GM12878 (cell line): ENCODE results near the gene COL25A1. TPM values are rescaled to one million over a fixed set of nuclear protein-coding genes. Genes with fewer than 3 reads are reported as not detected.

ENCODE experiments used
- ATAC-seq: fragments of 200-7000 bp; cut with Tn5 transposase; 3 replicates; pipeline ENCODE4 v1.9.1; 2020; ENCODE audit warnings: mild to moderate bottlenecking, moderate library complexity
- BruUV-seq: library from RNA; stranded (reverse); fragments of 400-500 nt; replicated peaks from 2 replicates; lab custom pipeline; 2021; lab: Mats Ljungman, UMichigan
- CTCF ChIA-PET: fragments of 300-600 bp; sonication (Branson Sonifier 250); formaldehyde crosslinking; extraction: SDS; loops from one replicate; lab custom pipeline; 2021; ENCODE audit warnings: inconsistent platforms; lab: Yijun Ruan, JAX
- POLR2A ChIA-PET: fragments of 350-600 bp; formaldehyde crosslinking; extraction: SDS; loops from one replicate; lab custom pipeline; 2021; ENCODE audit warnings: inconsistent platforms; lab: Charles Lee
- RAD21 ChIA-PET: fragments of 300-600 bp; sonication (Branson Sonifier 250); formaldehyde crosslinking; loops from one replicate; lab custom pipeline; 2023; ENCODE audit warnings: antibody characterized with exemption; ENCODE audit not compliant: unreplicated experiment; lab: Charles Lee
- SMC1A ChIA-PET: fragments of 300-600 bp; sonication (Branson Sonifier 250); formaldehyde crosslinking; loops from one replicate; lab custom pipeline; 2023; ENCODE audit not compliant: unreplicated experiment, uncharacterized antibody; lab: Charles Lee
- DNase-seq: peaks from one replicate; pipeline ENCODE4 v3.0.0-alpha.2; 2011; ENCODE audit warnings: low read depth, low spot score
- FAIRE-seq: peaks from 3 replicates; lab custom pipeline; 2011; peaks lifted over from hg19 to GRCh38; lab: Jason Lieb, UNC
- H2AFZ ChIP-seq: 2 replicates; pipeline ENCODE4 v1.6.0; 2011; ENCODE audit warnings: low read depth, low read length, control low read depth; ENCODE audit not compliant: control insufficient read depth
- H3K27ac ChIP-seq: 2 replicates; pipeline ENCODE4 v1.5.1; 2011; ENCODE audit warnings: control low read depth; ENCODE audit not compliant: control insufficient read depth, insufficient read depth
- H3K27me3 ChIP-seq, 2 experiments: replicated peaks in 1 of 2; 2 replicates each; pipeline versions ENCODE4 v1.6.0 to v1.6.1; 2011; ENCODE audit warnings: low read length in 1 of 2; ENCODE audit not compliant: control insufficient read depth in 2 of 2, insufficient read depth in 2 of 2
- H3K36me3 ChIP-seq, 2 experiments: 2 replicates each; pipeline ENCODE4 v1.5.1; 2011; ENCODE audit warnings: low read length in 1 of 2; ENCODE audit not compliant: control insufficient read depth in 2 of 2, insufficient read depth in 2 of 2
- H3K4me1 ChIP-seq: 2 replicates; pipeline ENCODE4 v1.6.1; 2011; ENCODE audit warnings: mild to moderate bottlenecking, low read length, moderate library complexity, mixed read lengths; ENCODE audit not compliant: control insufficient read depth, insufficient read depth
- H3K4me2 ChIP-seq: 2 replicates; pipeline ENCODE4 v1.6.0; 2011; ENCODE audit warnings: control low read depth; ENCODE audit not compliant: control insufficient read depth, insufficient read depth
- H3K4me3 ChIP-seq: fragments of 200-600 bp; sonication (generic); 2 replicates; pipeline ENCODE4 v1.5.1; 2016
- H3K79me2 ChIP-seq: 2 replicates; pipeline ENCODE4 v1.6.0; 2011; ENCODE audit warnings: low read length; ENCODE audit not compliant: control insufficient read depth, insufficient read depth
- H3K9ac ChIP-seq: 2 replicates; pipeline ENCODE4 v1.8.0; 2011; ENCODE audit warnings: low read length, control low read depth, mixed read lengths; ENCODE audit not compliant: control insufficient read depth, insufficient read depth
- H3K9me3 ChIP-seq: replicated peaks from 3 replicates; pipeline ENCODE4 v1.5.1; 2011; ENCODE audit warnings: mild to moderate bottlenecking, low read length; ENCODE audit not compliant: control insufficient read depth, insufficient read depth
- H4K20me1 ChIP-seq: 2 replicates; pipeline ENCODE4 v1.6.0; 2011; ENCODE audit not compliant: control insufficient read depth, insufficient read depth
- BRCA1 ChIP-seq: IDR thresholded peaks from 2 replicates; pipeline ENCODE4 v1.6.1; 2011; ENCODE audit warnings: low read depth, low read length, improper control_type of control experiment
- CTCF ChIP-seq, 3 experiments: IDR thresholded peaks in 2 of 3; conservative IDR thresholded peaks in 1 of 3; 2 replicates each; pipeline ENCODE4 v1.5.1; 2011; ENCODE audit warnings: low read depth in 3 of 3, low read length in 3 of 3, mild to moderate bottlenecking in 3 of 3, control low read depth in 2 of 3, moderate library complexity in 2 of 3, inconsistent platforms in 1 of 3, mixed read lengths in 1 of 3; ENCODE audit not compliant: control insufficient read depth in 2 of 3, insufficient read depth in 1 of 3; ENCODE audit errors: extremely low read depth in 1 of 3
- EP300 ChIP-seq, 2 experiments: fragments of 150-350 bp in 1 of 2; IDR thresholded peaks; 2 replicates each; pipeline ENCODE4 v1.6.1; 2011 to 2012; ENCODE audit warnings: low read depth in 2 of 2, low read length in 2 of 2, borderline replicate concordance in 1 of 2, improper control_type of control experiment in 1 of 2, inconsistent platforms in 1 of 2; ENCODE audit not compliant: control insufficient read depth in 1 of 2
- IKZF2 ChIP-seq, 2 experiments: fragments of 450-650 bp; IDR thresholded peaks; 2 replicates each; pipeline ENCODE4 v1.6.1; 2017; ENCODE audit warnings: mild to moderate bottlenecking in 2 of 2, moderate library complexity in 2 of 2
- KDM1A ChIP-seq: fragments of 200-600 bp; sonication (generic); IDR thresholded peaks from 2 replicates; pipeline ENCODE4 v1.6.1; 2016; ENCODE audit warnings: borderline replicate concordance
- MLLT1 ChIP-seq: fragments of 450-650 bp; IDR thresholded peaks from 2 replicates; pipeline ENCODE4 v1.6.1; 2016; ENCODE audit warnings: mild to moderate bottlenecking
- POLR2A ChIP-seq: IDR thresholded peaks from 2 replicates; pipeline ENCODE4 v1.6.1; 2011; ENCODE audit warnings: low read depth, mild to moderate bottlenecking, low read length
- SIX5 ChIP-seq: IDR thresholded peaks from 2 replicates; pipeline ENCODE4 v1.6.1; 2011; ENCODE audit warnings: mild to moderate bottlenecking, low read depth, low read length, moderate library complexity; ENCODE audit not compliant: severe bottlenecking
- SKIL ChIP-seq: fragments of 450-650 bp; IDR thresholded peaks from 2 replicates; pipeline ENCODE4 v1.6.1; 2017; ENCODE audit warnings: mild to moderate bottlenecking, low read depth, inconsistent platforms; ENCODE audit not compliant: poor library complexity, severe bottlenecking
- SREBF1 ChIP-seq: IDR thresholded peaks from 2 replicates; pipeline ENCODE4 v1.6.1; 2012; ENCODE audit warnings: mild to moderate bottlenecking, low read length
- SUPT20H ChIP-seq: IDR thresholded peaks from 2 replicates; pipeline ENCODE4 v1.6.1; 2011; ENCODE audit warnings: low read depth, mild to moderate bottlenecking, low read length, moderate library complexity, borderline replicate concordance; ENCODE audit not compliant: control insufficient read depth
- TCF12 ChIP-seq: IDR thresholded peaks from 2 replicates; pipeline ENCODE4 v1.6.1; 2011; ENCODE audit warnings: low read depth, mild to moderate bottlenecking, low read length
- ZBED1 ChIP-seq: IDR thresholded peaks from 2 replicates; pipeline ENCODE4 v1.6.1; 2016; ENCODE audit warnings: borderline replicate concordance
- ZBTB11 ChIP-seq: fragments of 450-650 bp; formaldehyde crosslinking; IDR thresholded peaks from 2 replicates; pipeline ENCODE4 v1.5.0; 2022; ENCODE audit warnings: mild to moderate bottlenecking, missing genetic modification characterization
- ZNF622 ChIP-seq: fragments of 450-650 bp; IDR thresholded peaks from 2 replicates; pipeline ENCODE4 v1.6.1; 2017; ENCODE audit warnings: mild to moderate bottlenecking, inconsistent platforms
- WGBS: methylation state at CpG from one replicate; pipeline ENCODE4 v1.1.6; 2016; ENCODE audit warnings: low lambda C conversion rate; ENCODE audit not compliant: insufficient replicate concordance, insufficient coverage; ENCODE audit errors: missing lambda C conversion rate; 5-methylcytosine and 5-hydroxymethylcytosine counted together
- in situ Hi-C: fragments of 300-500 bp; cut with MboI; formaldehyde crosslinking; loops from 9 replicates; pipeline ENCODE4 v1.14.3; 2018; ENCODE audit warnings: mixed read lengths
- intact Hi-C: fragments of 100-400 bp; cut with micrococcal nuclease; formaldehyde crosslinking; loops from one replicate; pipeline ENCODE4 v1.14.2; 2022; ENCODE audit not compliant: unreplicated experiment
- polyA plus RNA-seq, 11 experiments: library from polyadenylated mRNA; depleted of rRNA in 4 of 11; unstranded in 6 of 11; stranded (reverse) in 5 of 11; fragments of >200 nt; fragmentation: Nextera tagmentation in 4 of 11; fragmentation: Illumina TruSeq in 1 of 11; extraction: Ambion mirVana in 4 of 11; extraction: Trizol in 1 of 11; gene quantifications; 1 replicate in 1 of 11; 2 replicates in 10 of 11; pipeline versions ENCODE4 v1.2.1 to v1.2.3, GENCODE V29; 2011 to 2016; ENCODE audit warnings: inconsistent platforms in 2 of 11, missing spikeins in 2 of 11, low read depth in 1 of 11
- total RNA-seq, 4 experiments: library from RNA; depleted of rRNA in 3 of 4; stranded (reverse); fragments of >200 nt in 3 of 4; fragmentation: Illumina TruSeq in 1 of 4; extraction: Trizol in 1 of 4; gene quantifications; 2 replicates each; pipeline versions ENCODE4 v1.2.1 to v1.2.3, GENCODE V29; 2013 to 2021

Gene COL25A1
- total and polyA plus RNA-seq, 10 of the 15 experiments (the other 5 are each of a cell fraction or from before 2014, with no cell fraction given), result 0.01 to 0.26 (median 0.12) TPM; not detected in 6

- Histone ChIP-seq H3K79me2 (no peaks in the 10 kb centered on the region), H4K20me1 (no peaks in the 10 kb centered on the region), H3K27me3 (no peaks in the 10 kb centered on the region), H2AFZ (no peak overlapping the region), H3K4me2 (no peak overlapping the region), H3K9ac (no peak overlapping the region), H3K9me3 (no peaks in the 10 kb centered on the region), H3K36me3 (no peaks in the 10 kb centered on the region), H3K27ac (no peak overlapping the region), H3K4me3 (no peak overlapping the region), H3K4me1 (no peaks in the 10 kb centered on the region)
- intact Hi-C loops (no loop called here), in situ Hi-C loops (no loop called here)
- ChIA-PET SMC1A (interaction anchor here (0.7 kb wide), 1 partner anchor 36 kb away, joined by 3 read pairs; no protein-coding TSS in a partner anchor), RAD21 (interaction anchor here (1.8 kb wide), 1 partner anchor 241 kb away, joined by 5 read pairs; no protein-coding TSS in a partner anchor), POLR2A (no interaction called here), CTCF (no interaction called here)
- no peak for ATAC-seq
- TF ChIP-seq EP300 (IDR thresholded peaks at IDR 0.05; ENCODE audit: borderline replicate concordance in 1 of 2, control insufficient read depth in 1 of 2, low read depth in 2 of 2, low read length in 2 of 2) (no peak), ZNF622 (no peak), CTCF (IDR thresholded peaks at IDR 0.05 in 2 of 3, conservative IDR thresholded peaks at IDR 0.05 in 1 of 3; ENCODE audit: control insufficient read depth in 2 of 3, extremely low read depth in 1 of 3, insufficient read depth in 1 of 3, low read depth in 3 of 3, low read length in 3 of 3) (no peak), ZBED1 (no peak), KDM1A (no peak), BRCA1 (no peak), TCF12 (no peak), SUPT20H (no peak), IKZF2 (IDR thresholded peaks at IDR 0.05) (no peak), SKIL (no peak), ZBTB11 (CRISPR knock-in tag) (no peak), POLR2A (no peak), SIX5 (no peak), SREBF1 (no peak), MLLT1 (no peak)
- 7% methylated on average over 1 of the region's 1 CpG for WGBS
- DNase-seq, result no peak
- BruUV-seq, result no TSS peak
- FAIRE-seq, result no peak
These were observed 249.6 kb downstream of the COL25A1 start for GRCh38 chr4:109052821-109053220.
